ENCODE data around the gene ALDH1A3. TPM values are rescaled to one million over a fixed set of nuclear protein-coding genes. Genes with fewer than 3 reads are reported as not detected.

ALDH1A3 gene
- total RNA-seq, 1 donor = 54.6 TPM

GRCh38 chr15:100932676-100933348 lies 53.2 kb downstream of the ALDH1A3 start:
- no peaks in the 10 kb centered on the region for H3K27me3 ChIP-seq (ENCODE audit: insufficient read depth, low read length)
- no peak overlapping the region for H2AFZ ChIP-seq (ENCODE audit: low read length)
- H4K20me1 ChIP-seq (ENCODE audit: insufficient read depth, low read length) = no peaks in the 10 kb centered on the region
- H3K4me3 ChIP-seq (ENCODE audit: insufficient read depth, low read length) = no peak overlapping the region
- H3K4me1 ChIP-seq (ENCODE audit: insufficient read depth, low read length) = peaks cover 9% of the 10 kb centered on the region
- DNase-seq (ENCODE audit: insufficient read length, low spot score, missing footprints) = no peak
- H3K4me2 ChIP-seq (ENCODE audit: insufficient read depth, low read length) = no peak overlapping the region
- H3K27ac ChIP-seq (ENCODE audit: low read depth, low read length) = no peak overlapping the region
- peaks cover 18% of the 10 kb centered on the region for H3K36me3 ChIP-seq (ENCODE audit: insufficient read depth, low read length)
- TF ChIP-seq CTCF (IDR thresholded peaks at IDR 0.05; ENCODE audit: extremely low read depth, low read depth, low read length) = no peak
- H3K9me3 ChIP-seq (ENCODE audit: low read depth, low read length) = no peaks in the 10 kb centered on the region
- H3K79me2 ChIP-seq (ENCODE audit: insufficient read depth, low read length) = no peaks in the 10 kb centered on the region

GRCh38 chr15:100934166-100934565 lies 54.5 kb downstream of the ALDH1A3 start:
- H3K4me1 ChIP-seq (ENCODE audit: insufficient read depth, low read length) = peaks cover 9% of the 10 kb centered on the region
- H3K27ac ChIP-seq (ENCODE audit: low read depth, low read length) = no peak overlapping the region
- H3K27me3 ChIP-seq (ENCODE audit: insufficient read depth, low read length) = no peaks in the 10 kb centered on the region
- TF ChIP-seq CTCF (IDR thresholded peaks at IDR 0.05; ENCODE audit: extremely low read depth, low read depth, low read length) = no peak
- no peak for DNase-seq (ENCODE audit: insufficient read length, low spot score, missing footprints)
- peaks cover 5% of the 10 kb centered on the region for H3K36me3 ChIP-seq (ENCODE audit: insufficient read depth, low read length)
- H3K79me2 ChIP-seq (ENCODE audit: insufficient read depth, low read length) = no peaks in the 10 kb centered on the region
- no peaks in the 10 kb centered on the region for H4K20me1 ChIP-seq (ENCODE audit: insufficient read depth, low read length)
- no peak overlapping the region for H3K4me3 ChIP-seq (ENCODE audit: insufficient read depth, low read length)
- no peak overlapping the region for H3K4me2 ChIP-seq (ENCODE audit: insufficient read depth, low read length)
- no peak overlapping the region for H2AFZ ChIP-seq (ENCODE audit: low read length)
- no peaks in the 10 kb centered on the region for H3K9me3 ChIP-seq (ENCODE audit: low read depth, low read length)

GRCh38 chr15:100934726-100935125 lies 55.1 kb downstream of the ALDH1A3 start:
- DNase-seq (ENCODE audit: insufficient read length, low spot score, missing footprints) = no peak
- Histone ChIP-seq H3K27me3 (ENCODE audit: insufficient read depth, low read length) (no peaks in the 10 kb centered on the region), H3K9me3 (ENCODE audit: low read depth, low read length) (no peaks in the 10 kb centered on the region), H3K4me2 (ENCODE audit: insufficient read depth, low read length) (no peak overlapping the region), H3K79me2 (ENCODE audit: insufficient read depth, low read length) (no peaks in the 10 kb centered on the region), H3K36me3 (ENCODE audit: insufficient read depth, low read length) (peaks cover 5% of the 10 kb centered on the region), H3K4me1 (ENCODE audit: insufficient read depth, low read length) (peaks cover 9% of the 10 kb centered on the region), H3K4me3 (ENCODE audit: insufficient read depth, low read length) (no peak overlapping the region), H2AFZ (ENCODE audit: low read length) (no peak overlapping the region), H4K20me1 (ENCODE audit: insufficient read depth, low read length) (no peaks in the 10 kb centered on the region), H3K27ac (ENCODE audit: low read depth, low read length) (no peak overlapping the region)
- peak; percentile 37 for TF ChIP-seq CTCF (IDR thresholded peaks at IDR 0.05; ENCODE audit: extremely low read depth, low read depth, low read length)

GRCh38 chr15:100937171-100937570 lies 57.5 kb downstream of the ALDH1A3 start:
- H2AFZ ChIP-seq (ENCODE audit: low read length) = no peak overlapping the region
- no peak for TF ChIP-seq CTCF (IDR thresholded peaks at IDR 0.05; ENCODE audit: extremely low read depth, low read depth, low read length)
- H3K79me2 ChIP-seq (ENCODE audit: insufficient read depth, low read length) = peaks cover 11% of the 10 kb centered on the region
- no peaks in the 10 kb centered on the region for H3K27me3 ChIP-seq (ENCODE audit: insufficient read depth, low read length)
- H3K9me3 ChIP-seq (ENCODE audit: low read depth, low read length) = no peaks in the 10 kb centered on the region
- peaks cover 8% of the 10 kb centered on the region for H3K4me1 ChIP-seq (ENCODE audit: insufficient read depth, low read length)
- no peak overlapping the region for H3K27ac ChIP-seq (ENCODE audit: low read depth, low read length)
- no peak for DNase-seq (ENCODE audit: insufficient read length, low spot score, missing footprints)
- H3K4me2 ChIP-seq (ENCODE audit: insufficient read depth, low read length) = no peak overlapping the region
- H4K20me1 ChIP-seq (ENCODE audit: insufficient read depth, low read length) = no peaks in the 10 kb centered on the region
- H3K4me3 ChIP-seq (ENCODE audit: insufficient read depth, low read length) = no peak overlapping the region
- H3K36me3 ChIP-seq (ENCODE audit: insufficient read depth, low read length) = peaks cover 5% of the 10 kb centered on the region
